Lung (tissue), 12 donors: ENCODE results near the gene SHOX. TPM values are rescaled to one million over a fixed set of nuclear protein-coding genes. Genes with fewer than 3 reads are reported as not detected.

Source experiments
- ATAC-seq: fragments of 200-7000 bp; cut with Tn5 transposase; one replicate; pipeline ENCODE4 v1.9.1; 2020; ENCODE audit warnings: moderate number of reproducible peaks; ENCODE audit not compliant: insufficient read depth, low FRiP score
- DNase-seq, 3 donors: peaks; one replicate each; pipeline ENCODE4 v3.0.0-alpha.2; 2013 to 2017
- H3K27ac ChIP-seq, 2 donors: one replicate each; pipeline ENCODE4 v1.5.1; 2013; ENCODE audit warnings: mild to moderate bottlenecking in 2 of 2, moderate library complexity in 2 of 2, control low read depth in 1 of 2, inconsistent platforms in 1 of 2, low read depth in 1 of 2, low read length in 1 of 2
- H3K27me3 ChIP-seq, 3 donors: one replicate each; pipeline ENCODE4 v1.5.1; 2013; ENCODE audit warnings: low read length in 2 of 3; ENCODE audit not compliant: control insufficient read depth in 3 of 3, insufficient read depth in 3 of 3
- H3K36me3 ChIP-seq, 4 donors: one replicate each; pipeline ENCODE4 v1.5.1; 2013; ENCODE audit warnings: low read length in 4 of 4, mild to moderate bottlenecking in 1 of 4, moderate library complexity in 1 of 4; ENCODE audit not compliant: control insufficient read depth in 4 of 4, insufficient read depth in 4 of 4
- H3K4me1 ChIP-seq, 5 donors: one replicate each; pipeline ENCODE4 v1.5.1; 2013; ENCODE audit warnings: low read length in 5 of 5, mild to moderate bottlenecking in 2 of 5, moderate library complexity in 1 of 5; ENCODE audit not compliant: control insufficient read depth in 5 of 5, insufficient read depth in 5 of 5
- H3K4me3 ChIP-seq: one replicate; pipeline ENCODE4 v1.5.1; 2013; ENCODE audit warnings: mild to moderate bottlenecking, control low read depth, moderate library complexity
- H3K9ac ChIP-seq, 2 donors: one replicate each; pipeline ENCODE4 v1.5.1; 2013; ENCODE audit warnings: low read length in 2 of 2, control low read depth in 1 of 2; ENCODE audit not compliant: insufficient read depth in 1 of 2
- H3K9me3 ChIP-seq, 4 donors: one replicate each; pipeline ENCODE4 v1.5.1; 2013; ENCODE audit warnings: low read length in 3 of 4, mild to moderate bottlenecking in 1 of 4, moderate library complexity in 1 of 4; ENCODE audit not compliant: control insufficient read depth in 4 of 4, insufficient read depth in 3 of 4
- WGBS, 2 donors: extraction: QIAGEN DNeasy Blood & Tissue Kit; methylation state at CpG; one replicate each; pipeline ENCODE4 v1.1.7; 2013; 5-methylcytosine and 5-hydroxymethylcytosine counted together
- polyA plus RNA-seq, 2 donors: library from polyadenylated mRNA; stranded (reverse); fragments of 200-250 nt; gene quantifications; one replicate each; pipeline ENCODE4 v1.2.1, GENCODE V29; 2013
- total RNA-seq, 2 donors: library from RNA; depleted of rRNA in 1 of 2; stranded (reverse); fragments of >200 nt in 1 of 2; gene quantifications; one replicate each; pipeline ENCODE4 v1.2.1, GENCODE V29; 2014 to 2021
- TF ChIP-seq, protein P1 (sequence below): IDR thresholded peaks from 2 replicates; pipeline ENCODE4 v1.5.1; 2012; ENCODE audit warnings: mild to moderate bottlenecking; ENCODE audit errors: control extremely low read depth, extremely low read depth
- donor health status: control.
- donor health status: control.
- donor health status: Bipolar disorder and iron deficiency.
- donor health status: healthy.
- donor health status: DM: yes; HTN: yes; CAD: no.

Gene SHOX
- total and polyA plus RNA-seq, 4 donors: not detected

DNA sequence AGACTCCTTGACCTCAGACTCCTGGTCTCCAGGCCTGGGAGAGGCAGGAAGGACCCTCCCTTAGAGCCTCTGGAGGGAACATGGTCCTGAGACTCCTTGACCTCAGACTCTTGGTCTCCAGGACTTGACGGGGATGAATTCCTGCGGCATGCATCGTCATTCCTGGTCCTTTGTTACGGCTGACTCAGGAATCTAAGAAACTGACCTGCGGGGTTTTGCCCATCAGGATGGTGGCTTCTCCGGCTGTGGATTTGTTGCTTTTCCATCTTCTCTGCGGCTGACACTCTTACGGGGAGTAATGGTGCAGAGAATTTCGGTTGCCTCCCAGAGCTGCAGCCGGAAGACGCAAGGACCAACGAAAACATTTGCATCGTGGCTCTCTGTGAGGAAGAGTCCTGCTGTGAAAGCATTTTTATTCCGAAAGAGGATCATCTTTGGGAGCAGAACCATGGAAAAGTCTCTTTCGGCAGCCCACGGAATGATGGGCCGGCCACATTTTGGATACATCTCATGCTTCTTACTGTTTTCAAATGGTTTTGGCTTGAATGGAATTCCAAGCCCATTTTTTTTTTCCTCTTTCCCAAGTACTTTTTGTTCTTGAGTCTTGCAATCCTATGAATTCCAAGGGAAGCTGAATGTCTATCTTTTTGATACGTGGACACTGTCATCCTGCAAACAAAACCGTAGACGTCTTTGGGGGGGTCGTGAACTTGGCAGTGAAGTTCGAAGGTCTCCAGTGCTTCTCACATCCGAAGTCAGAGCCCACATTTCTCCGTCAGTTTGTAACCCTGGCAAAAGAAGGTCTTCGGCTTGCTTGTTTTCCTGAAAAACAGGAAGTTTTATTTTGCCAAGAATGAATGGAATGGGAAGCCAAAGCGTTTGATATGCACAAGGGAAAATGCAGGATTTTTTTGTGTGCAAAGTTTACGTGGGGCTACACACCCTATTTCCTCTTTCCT is 36.5 kb downstream of the SHOX start:
- Histone ChIP-seq H3K9ac (no peak overlapping the region), H3K27me3 (no peaks in the 10 kb centered on the region), H3K9me3 (peaks cover 0 to 3% (median 0%) of the 10 kb centered on the region in 4 donors), H3K36me3 (no peaks in the 10 kb centered on the region), H3K4me1 (no peaks in the 10 kb centered on the region), H3K4me3 (no peak overlapping the region), H3K27ac (no peak overlapping the region)
- TF ChIP-seq, protein P1, sequence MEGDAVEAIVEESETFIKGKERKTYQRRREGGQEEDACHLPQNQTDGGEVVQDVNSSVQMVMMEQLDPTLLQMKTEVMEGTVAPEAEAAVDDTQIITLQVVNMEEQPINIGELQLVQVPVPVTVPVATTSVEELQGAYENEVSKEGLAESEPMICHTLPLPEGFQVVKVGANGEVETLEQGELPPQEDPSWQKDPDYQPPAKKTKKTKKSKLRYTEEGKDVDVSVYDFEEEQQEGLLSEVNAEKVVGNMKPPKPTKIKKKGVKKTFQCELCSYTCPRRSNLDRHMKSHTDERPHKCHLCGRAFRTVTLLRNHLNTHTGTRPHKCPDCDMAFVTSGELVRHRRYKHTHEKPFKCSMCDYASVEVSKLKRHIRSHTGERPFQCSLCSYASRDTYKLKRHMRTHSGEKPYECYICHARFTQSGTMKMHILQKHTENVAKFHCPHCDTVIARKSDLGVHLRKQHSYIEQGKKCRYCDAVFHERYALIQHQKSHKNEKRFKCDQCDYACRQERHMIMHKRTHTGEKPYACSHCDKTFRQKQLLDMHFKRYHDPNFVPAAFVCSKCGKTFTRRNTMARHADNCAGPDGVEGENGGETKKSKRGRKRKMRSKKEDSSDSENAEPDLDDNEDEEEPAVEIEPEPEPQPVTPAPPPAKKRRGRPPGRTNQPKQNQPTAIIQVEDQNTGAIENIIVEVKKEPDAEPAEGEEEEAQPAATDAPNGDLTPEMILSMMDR: no peak
- 49 to 64% methylated on average over 27 of the region's 27 CpGs for WGBS, 2 donors
- ATAC-seq: no peak
- DNase-seq: no peak

DNA sequence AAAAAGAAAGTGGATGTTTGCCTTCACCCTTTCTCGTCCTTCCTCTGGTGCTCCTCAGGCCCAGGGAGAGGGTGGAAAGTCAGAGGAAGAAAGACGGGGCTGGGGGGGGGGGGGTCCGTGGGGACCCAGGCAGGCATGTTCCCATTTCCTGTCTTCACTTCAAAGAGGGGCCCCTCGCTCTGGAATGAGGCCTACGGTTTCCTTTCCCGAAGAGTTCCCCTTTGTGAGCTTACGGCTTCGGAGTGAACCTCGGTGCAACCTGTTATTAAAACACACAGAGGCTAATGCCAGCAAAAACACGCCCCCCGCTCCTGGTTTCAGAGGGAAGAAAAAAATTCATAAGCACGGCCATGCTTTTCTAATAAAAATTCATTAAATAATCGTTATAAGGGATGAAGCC is 40.1 kb downstream of the SHOX start:
- no peak overlapping the region for H3K27ac ChIP-seq
- ATAC-seq (no peak), DNase-seq (no peak)
- no peaks in the 10 kb centered on the region for H3K4me1 ChIP-seq
- H3K9me3 ChIP-seq: peaks cover 0 to 6% (median 0%) of the 10 kb centered on the region in 4 donors
- H3K4me3 ChIP-seq: no peak overlapping the region
- TF ChIP-seq, protein P1: no peak
- no peaks in the 10 kb centered on the region for H3K36me3 ChIP-seq
- no peak overlapping the region for H3K9ac ChIP-seq
- 10 to 24% methylated on average over 13 of the region's 13 CpGs for WGBS, 2 donors
- no peaks in the 10 kb centered on the region for H3K27me3 ChIP-seq

DNA sequence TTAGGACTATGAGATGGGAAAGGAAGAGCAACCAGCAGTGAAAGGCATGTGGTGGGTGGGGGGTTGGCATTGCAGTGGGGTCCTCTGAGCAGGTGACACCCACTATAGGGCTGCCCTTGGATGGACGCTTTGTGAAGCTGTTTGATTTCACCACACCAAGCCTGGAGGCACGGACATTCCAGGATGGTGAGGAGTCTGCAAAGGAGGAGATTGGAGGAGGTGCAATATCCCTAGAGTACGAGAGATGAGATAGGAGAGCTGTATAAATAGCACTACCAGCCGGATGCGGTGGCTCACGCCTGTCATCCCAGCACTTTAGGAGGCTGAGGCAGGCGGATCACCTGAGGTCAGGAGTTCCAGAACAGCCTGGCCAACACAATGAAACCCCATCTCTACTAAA is 42.3 kb downstream of the SHOX start:
- Histone ChIP-seq H3K36me3 (no peaks in the 10 kb centered on the region), H3K27me3 (no peaks in the 10 kb centered on the region), H3K9ac (no peak overlapping the region), H3K27ac (no peak overlapping the region), H3K4me1 (no peaks in the 10 kb centered on the region), H3K9me3 (peaks cover 0 to 6% (median 0%) of the 10 kb centered on the region in 4 donors), H3K4me3 (no peak overlapping the region)
- no peak for DNase-seq
- TF ChIP-seq, protein P1: no peak
- ATAC-seq: no peak
- WGBS, 2 donors: 82 to 87% methylated on average over 7 of the region's 7 CpGs
